GM19395 (cell line): Measurements from ENCODE around the gene RPL22L1.
"Not testable (repeated sequence)": the region's sequence is repeated elsewhere in the genome, so short reads cannot be mapped to it uniquely, and the experiment has no call there.

ENCODE experiments used
- ATAC-seq: cut with Tn5 transposase; IDR thresholded peaks from one replicate; pipeline ENCODE4 v1.9.1; 2021; ENCODE audit warnings: mild to moderate bottlenecking, moderate library complexity; ENCODE audit not compliant: unreplicated experiment

RPL22L1 gene

GRCh38 chr3:170836491-170836890 is 33.5 kb downstream of the RPL22L1 start:
- ATAC-seq, result no peak

GRCh38 chr3:170835336-170835735 is 34.7 kb downstream of the RPL22L1 start:
- ATAC-seq, result no peak

GRCh38 chr3:170830580-170830979 is 39.4 kb downstream of the RPL22L1 start:
- no peak for ATAC-seq

- ATAC-seq, result no peak
Observed at GRCh38 chr3:170829546-170830272, 40.3 kb downstream of the RPL22L1 start.

- no peak for ATAC-seq
Observed at GRCh38 chr3:170826047-170826446, 43.9 kb downstream of the RPL22L1 start.

- not testable (repeated sequence) for ATAC-seq
Observed at GRCh38 chr3:170823562-170823961, 46.4 kb downstream of the RPL22L1 start.

- not testable (repeated sequence) for ATAC-seq
Observed at GRCh38 chr3:170818325-170818724, 51.7 kb downstream of the RPL22L1 start.

GRCh38 chr3:170817471-170817870 is 52.5 kb downstream of the RPL22L1 start:
- ATAC-seq, result not testable (repeated sequence)

GRCh38 chr3:170816841-170817240 is 53.2 kb downstream of the RPL22L1 start:
- no peak for ATAC-seq

GRCh38 chr3:170816341-170816740 is 53.7 kb downstream of the RPL22L1 start:
- ATAC-seq, result no peak

GRCh38 chr3:170815936-170816335 is 54.1 kb downstream of the RPL22L1 start:
- ATAC-seq, result no peak

- no peak for ATAC-seq
Observed at GRCh38 chr3:170815340-170815739, 54.7 kb downstream of the RPL22L1 start.
